HG02884 (cell line): ENCODE results near the gene RGCC.
"Not testable (repeated sequence)": the region's sequence is repeated elsewhere in the genome, so short reads cannot be mapped to it uniquely, and the experiment has no call there.

Source experiments
- ATAC-seq: cut with Tn5 transposase; IDR thresholded peaks from one replicate; pipeline ENCODE4 v1.9.1; 2021; ENCODE audit warnings: mild to moderate bottlenecking, moderate library complexity; ENCODE audit not compliant: unreplicated experiment

RGCC gene, protein sequence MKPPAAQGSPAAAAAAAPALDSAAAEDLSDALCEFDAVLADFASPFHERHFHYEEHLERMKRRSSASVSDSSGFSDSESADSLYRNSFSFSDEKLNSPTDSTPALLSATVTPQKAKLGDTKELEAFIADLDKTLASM

DNA sequence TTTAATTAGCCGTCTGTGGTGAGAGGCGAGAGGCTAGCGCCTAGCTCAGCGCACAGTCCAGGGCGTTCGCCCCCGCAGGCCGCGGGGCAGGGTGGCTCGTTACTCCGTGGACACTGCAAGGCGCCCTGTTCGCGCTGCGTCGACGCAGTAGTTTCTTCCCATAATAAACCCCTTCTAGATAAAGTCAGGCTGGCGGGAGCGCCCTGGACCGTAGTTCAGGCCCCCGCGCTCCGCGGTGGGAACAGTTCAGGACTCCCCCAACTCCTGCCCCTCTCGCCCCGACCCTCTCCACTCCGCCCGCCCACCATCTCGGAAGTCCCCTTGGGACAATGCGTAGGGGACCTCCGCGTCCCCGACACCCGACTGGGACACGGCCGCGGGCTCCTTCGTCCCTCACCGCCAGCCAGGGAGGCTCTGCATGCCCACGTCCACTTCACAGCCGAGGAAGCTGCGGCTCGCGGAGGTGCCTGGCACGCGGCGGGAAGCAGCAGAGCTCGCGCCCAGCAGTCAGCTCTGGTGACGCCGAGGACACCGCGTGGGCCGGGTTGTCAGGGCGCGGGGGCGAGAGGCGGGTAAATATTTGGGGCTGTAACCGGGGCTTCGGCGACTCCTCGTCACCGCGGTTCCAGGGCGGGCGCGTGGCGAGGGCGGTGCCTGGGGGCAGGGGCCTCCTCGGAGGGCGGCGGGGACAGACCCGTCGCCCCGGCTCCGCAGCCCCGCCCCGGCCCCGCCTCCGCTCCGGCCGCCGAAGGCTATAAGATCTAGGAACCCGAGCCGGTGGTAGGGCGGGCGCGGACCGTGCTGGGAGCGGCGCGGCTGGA lies at the start of gene RGCC:
TSS of gene RGCC (plus strand) at position 783 of the 821 bp plus-strand sequence. CDS start 158 bp downstream, outside the sequence.
- ATAC-seq = peak; percentile 61

DNA sequence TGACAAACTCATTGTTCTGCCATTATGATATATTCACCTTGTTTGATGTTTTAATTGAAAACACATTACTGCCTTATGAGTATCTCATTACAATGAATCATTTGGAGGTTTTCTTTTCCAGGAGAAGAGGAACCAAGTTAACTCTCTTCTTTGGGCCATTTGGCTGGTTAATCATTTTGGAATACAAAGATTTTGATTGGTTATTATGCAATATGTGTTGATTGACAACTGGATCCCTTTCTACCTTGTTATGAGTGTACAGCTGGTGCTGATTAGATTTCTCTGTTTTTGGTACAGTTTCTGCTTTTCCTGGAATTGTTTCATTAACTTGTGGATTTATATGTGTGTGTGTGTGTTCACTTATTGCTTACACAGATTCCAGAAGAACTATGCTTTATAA lies 49.2 kb upstream of the RGCC start:
- ATAC-seq = no peak

DNA sequence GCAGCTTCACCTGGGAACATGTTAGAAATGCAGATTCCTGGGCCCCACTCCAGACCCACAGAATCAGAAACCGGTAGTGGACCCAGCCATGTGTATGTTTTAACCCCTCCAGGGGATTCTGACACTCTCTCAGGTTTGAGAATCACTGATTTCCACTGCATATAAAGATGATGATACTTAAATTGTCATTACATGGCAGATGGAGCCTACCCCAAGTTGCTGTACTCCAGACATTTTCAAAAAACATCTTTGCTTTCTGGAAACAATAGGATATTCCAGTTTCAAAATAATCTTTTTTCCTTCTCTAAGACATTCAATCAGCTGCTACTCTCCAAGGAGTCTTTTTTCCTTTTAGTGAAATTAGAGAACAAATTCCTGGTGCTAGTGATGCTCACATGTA lies 48.6 kb upstream of the RGCC start:
- ATAC-seq = no peak

DNA sequence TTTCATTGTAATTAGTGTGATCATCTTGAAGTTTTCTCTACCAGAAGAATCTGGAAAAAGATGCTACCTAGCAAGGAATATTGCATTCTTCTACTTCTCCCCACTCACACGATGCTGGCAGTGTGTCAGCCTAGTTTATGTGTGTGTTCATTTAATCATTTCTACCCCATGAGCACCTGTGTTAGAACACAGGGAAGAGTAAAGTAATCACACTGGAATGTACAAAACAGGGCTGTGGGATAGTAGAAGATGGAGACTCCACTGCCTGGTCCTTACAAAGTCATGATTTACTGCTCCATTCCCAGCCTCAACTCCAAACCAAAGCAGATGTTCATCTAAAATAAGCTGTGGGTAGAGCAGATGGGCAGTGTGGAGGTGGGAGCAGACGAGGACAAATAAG lies 47.7 kb upstream of the RGCC start:
- no peak for ATAC-seq

DNA sequence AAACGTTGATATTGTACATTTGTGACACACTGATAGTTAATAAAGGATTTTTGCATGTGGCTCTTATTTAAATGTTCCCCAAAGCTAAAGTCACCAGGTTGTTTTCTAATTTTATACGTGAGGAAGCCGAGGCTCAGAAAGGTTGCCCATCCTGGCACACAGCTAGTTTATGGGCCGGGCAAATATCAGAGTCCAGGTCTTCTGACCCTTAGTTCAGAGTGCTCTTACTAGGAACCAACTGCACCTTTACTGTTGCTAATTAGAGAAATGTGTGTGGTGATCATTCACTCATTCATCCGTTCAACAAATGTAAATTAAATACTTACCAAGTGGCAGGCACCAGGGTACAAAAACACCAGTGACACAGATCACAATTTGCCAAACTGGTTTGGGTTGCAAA lies 46.3 kb upstream of the RGCC start:
- ATAC-seq = no peak

DNA sequence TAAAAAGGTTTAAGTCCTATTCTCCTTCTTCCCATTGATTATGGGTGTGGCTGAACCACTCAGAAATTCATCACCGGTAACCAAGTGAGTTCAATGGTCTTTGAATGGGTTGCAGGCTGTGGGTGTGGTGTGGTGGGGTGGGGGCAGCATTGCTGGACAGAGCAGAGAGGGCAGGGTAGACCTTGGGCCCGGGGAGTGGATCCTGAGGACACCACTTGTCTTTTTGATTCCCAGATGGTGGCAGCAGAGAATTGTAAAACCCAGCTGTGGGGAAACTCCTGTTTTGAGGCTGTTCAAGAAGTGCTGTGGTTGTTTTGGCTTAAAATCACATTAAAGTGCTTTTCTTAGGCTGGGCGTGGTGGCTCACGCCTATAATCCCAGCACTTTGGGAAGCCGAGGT lies 45.8 kb upstream of the RGCC start:
- ATAC-seq = no peak

DNA sequence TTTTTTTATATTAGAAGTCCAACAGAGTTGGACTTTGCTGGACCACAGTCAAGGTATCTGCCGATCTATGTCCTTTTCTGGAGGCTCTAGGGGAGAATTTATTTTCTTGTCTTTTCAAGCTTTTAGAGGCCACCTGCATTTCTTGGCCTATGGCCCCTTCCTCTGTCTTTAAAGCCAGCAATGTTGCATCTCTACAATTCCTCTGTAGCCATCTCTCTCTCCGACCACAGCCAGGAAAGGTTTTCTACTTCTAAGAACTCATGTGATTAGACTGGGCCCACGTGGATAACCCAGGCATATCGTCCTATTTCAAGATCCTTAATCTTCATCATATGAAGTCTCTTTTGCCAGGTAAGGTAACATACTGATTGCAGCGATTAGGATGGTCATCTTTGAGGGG lies 43.5 kb upstream of the RGCC start:
- ATAC-seq = no peak

DNA sequence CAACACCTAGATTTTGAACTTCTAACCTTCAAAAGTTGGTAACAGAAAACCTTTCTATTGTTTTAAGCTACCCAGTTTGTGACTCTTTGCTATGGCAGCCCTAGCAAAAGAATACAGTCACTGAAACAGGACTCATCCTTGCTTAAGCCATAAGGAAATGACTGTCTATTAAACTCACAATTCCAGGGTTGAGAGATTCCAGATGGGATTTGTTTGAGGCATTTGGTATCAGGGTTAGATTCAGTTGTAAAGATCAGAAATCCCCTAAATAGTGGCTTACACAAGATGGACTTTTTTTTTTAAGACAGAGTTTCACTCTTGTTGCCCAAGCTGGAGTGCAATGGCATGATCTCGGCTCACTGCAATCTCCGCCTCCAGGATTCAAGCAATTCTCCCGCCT lies 41.1 kb upstream of the RGCC start:
- no peak for ATAC-seq

DNA sequence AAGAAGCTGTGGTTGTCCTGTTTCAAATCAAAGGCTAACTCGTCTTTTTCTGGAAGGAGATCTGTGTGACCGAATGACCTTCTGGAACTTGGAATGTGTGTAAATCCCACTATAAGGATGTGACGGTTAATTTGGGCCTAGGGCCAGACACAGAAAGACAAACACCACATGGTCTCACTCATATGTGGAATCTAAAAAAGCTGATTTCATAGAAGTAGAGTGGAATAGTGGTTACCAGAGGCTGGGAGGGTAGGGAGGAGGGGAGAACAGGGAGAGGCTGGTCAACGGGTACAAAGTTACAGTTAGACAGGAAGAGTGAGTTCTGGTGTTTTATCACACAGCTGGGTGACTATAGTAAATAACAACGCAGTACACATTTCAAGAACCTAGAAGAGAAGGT lies 39.3 kb upstream of the RGCC start:
- no peak for ATAC-seq

DNA sequence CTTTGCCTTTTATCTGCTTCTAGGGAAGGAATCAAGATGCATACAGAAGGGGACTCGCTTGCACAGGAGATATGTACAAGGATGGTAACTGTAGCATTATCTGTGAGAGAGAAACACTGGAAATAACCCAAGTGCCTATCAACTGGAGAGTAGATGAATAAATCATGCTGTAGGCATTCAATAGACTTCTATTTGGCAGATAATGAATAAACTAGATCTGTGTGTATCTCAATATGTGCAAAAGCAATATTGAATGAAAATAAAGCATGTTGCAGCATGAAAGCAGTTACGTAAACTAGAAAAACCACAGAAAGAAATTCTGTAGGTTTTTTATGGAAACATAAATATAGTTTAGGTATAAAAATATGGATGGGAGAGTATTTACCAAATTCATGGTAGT lies 38.6 kb upstream of the RGCC start:
- ATAC-seq = no peak

DNA sequence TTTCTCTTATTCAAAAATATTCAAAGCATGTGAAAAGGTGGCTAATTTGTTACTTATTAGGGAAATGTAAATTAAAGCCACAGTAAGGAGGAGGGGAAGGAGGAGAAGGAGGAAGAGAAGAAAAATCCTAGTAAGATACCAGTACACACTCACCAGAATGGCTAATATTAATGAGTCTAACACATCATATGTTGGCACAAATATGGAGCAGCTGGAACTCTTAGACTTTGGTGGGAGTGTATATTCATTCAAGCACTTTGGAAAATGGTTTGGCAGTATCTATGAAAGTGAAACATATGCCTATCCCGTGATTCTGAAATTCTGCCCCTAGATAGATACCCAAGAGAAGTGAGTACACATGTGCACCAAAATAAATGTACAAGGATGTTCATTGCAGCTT lies 38.1 kb upstream of the RGCC start:
- ATAC-seq = no peak

DNA sequence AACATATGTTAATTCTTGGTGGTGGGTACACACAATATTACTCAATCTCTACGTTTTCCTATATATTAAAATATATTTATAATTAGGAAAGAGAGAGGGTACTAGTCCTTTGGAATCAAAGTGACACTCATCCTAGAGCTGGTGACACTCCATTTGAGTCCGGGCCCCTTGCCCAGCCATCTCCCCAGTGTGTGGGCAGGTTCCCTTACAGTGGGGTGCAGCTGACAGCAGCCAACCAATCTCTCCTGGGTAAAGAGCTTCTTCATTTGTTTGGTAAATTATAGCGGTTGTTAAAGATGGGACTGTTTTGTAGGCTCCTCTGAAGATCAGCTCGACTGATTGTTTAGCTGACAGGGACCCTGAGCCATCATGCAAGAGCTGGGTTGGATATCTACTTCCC lies 37.2 kb upstream of the RGCC start:
- no peak for ATAC-seq

DNA sequence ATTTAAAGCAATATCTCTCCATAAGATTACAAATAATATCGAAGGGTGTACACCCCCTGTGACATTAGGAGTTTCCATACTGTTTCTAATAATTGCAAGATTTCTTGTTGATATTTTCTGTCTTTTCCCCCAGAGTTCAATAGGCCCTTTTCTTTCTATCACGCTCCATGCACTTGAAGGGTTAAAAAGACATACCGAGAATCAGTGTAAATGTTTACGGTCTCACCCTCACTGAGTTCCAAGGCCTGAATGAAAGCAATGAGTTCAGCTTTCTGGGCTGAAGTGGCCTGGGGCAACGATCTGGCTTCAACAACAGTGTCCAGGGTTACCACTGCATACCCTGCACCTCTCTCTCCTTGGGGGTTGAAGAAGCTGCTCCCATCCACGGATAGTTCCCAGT lies 36.0 kb upstream of the RGCC start:
- not testable (repeated sequence) for ATAC-seq

DNA sequence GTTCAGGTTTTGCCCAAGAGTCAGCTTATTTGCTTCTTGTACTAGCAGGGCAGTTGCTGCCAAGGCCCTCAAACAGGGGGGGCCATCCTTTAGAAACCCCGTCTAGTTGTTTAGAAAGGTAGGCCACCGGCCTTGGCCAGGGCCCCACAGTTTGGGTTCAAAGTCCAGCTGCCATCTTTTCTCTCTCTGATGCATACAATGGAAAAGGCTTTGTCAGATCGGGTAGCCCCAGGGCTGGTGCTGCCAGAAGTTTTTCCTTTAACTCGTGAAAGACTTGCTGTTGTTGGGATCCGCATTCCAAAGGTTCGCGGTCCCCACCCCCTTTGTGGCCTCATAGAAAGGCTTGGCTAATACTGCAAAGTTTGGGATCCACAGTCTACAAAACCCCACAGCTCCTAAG lies 35.4 kb upstream of the RGCC start:
- ATAC-seq = not testable (repeated sequence)

DNA sequence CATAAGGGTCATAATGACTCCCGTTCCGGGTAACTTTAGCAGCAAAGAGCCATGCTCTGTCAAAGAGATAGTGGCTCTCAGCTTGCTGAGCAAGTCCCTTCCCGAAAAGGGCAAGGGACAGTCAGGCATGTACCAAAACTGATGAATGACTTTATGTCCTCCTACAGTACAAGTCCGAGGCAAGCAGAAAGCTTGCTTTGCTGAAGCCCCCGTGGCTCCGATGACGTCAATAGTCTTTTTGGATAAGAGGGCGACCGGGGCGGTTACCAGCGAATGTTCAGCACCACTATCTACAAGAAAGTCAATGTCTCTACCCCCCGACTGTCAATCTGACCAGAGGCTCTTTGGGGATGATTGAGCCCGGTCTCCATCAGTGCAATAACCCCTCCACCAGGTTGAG lies 34.1 kb upstream of the RGCC start:
- ATAC-seq = not testable (repeated sequence)

DNA sequence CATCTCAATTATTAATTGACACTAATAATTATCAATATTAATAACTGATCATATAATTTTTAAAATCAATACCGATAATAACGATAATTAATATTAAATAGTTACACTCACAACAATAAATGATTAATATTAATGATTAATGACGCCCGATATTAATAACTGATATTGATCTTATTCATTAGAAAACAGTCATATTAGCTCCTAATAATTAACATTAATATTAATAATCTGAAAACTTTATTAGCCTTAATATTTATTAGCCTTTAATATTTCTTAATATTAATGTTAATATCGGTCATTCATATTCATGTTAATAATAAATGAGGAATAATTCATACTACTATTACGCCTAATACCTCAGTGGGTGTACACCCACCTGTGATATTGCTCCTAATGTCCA lies 32.7 kb upstream of the RGCC start:
- not testable (repeated sequence) for ATAC-seq

DNA sequence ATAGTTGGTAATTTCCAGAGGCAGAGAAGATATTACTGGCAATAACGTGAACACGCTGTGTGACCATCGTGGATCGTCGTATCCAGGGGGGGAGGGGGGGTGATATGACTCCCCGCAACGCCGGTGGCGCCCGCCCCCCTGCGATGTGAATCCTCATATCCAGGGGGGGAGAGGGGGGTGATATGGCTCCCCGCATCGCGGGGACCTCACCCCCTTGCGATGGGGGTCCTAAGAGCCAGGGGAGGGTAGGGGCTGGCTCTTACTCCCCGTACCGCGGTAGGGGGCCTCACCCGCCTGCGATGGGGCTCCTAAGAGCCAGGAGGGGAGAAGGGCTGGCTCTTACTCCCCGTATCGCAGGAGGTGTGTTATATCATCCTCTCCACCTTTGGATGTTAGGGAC lies 31.3 kb upstream of the RGCC start:
- no peak for ATAC-seq

DNA sequence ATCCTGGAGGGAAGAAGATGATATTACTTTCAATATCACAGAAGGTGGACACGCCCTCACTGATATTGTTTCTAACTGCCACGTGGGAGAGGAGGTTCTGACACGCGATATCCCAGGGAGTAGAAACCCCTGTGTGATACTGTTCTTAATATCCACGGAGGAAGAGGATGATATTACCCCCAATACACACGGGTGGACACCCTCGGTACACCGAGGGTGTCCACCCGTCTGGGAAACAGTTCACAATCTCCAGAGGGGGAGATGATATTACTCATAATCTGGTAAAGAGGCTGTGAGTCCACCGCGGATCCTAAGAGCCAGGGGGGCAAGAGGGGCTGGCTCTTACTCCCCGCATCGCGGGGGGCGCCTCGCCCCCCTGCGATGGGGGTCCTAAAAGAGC lies 29.7 kb upstream of the RGCC start:
- no peak for ATAC-seq

DNA sequence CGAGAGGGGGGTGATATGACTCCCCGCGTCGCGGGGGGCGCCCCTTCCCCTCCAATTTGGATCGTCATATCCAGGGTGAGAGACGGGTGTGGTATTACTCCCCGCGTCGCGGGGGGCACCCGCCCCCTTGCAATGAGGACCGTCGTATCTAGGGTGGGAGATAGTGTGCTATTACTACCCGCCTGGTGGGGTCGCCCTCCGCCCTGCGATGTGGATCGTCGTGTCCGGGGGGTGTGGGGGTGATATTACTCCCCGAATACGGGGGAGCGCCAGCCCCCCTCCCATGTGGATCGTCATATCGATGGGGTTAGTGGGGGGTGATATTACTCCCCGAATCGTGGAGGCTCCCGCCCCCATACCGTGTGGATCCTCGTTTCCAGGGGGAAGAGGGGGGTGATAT lies 29.2 kb upstream of the RGCC start:
- ATAC-seq = no peak

DNA sequence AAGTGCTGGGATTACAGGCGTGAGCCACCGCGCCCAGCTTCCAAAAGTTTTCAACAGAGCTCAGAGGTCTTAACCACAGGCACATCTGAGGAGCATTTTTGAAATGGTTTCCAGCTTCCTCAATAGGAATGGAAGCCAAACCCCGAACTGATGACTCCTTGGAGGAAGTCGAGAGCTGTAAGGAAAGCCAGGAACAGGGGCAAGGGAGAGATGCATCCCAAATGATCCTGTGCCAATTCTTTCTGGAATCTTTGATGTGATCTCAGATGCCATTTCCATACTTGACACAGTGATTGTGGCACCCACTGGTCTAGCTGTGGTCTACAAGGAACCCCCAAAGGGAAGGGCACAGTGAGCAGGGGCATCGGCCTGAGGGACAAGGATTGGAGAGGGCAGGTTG lies 23.3 kb upstream of the RGCC start:
- not testable (repeated sequence) for ATAC-seq

DNA sequence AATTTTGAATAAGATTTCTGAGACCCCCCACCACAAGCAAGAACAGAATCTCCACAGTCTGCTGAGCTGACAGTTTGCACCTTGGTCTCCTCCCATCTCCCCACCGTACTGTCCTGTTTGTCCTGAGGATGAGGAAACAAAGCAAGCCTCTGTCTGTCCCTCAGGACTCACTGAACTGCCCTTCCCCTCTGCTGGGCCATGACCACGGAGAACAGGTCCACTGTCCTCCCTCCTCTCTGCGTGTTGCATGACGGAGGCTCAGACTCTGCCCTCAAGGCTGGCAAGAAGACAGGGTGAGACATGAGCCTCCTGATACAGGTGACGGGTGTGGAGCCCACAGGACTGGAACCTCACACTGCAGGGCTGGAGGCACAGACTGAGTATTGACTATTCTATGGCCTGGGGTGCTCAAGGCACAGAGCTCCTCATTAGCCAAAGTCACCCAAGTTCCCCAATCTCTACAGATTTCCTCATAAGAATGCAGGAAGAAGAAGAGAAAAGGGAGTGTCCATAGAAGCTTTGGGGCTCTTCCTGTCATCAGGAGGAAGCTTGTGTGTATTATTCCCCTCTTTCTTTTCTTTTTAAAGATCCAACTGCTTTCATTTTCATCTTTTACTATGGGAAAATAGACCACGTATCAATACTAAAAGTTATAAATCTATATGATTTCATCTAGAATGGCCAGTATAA lies 22.4 kb upstream of the RGCC start:
- no peak for ATAC-seq

DNA sequence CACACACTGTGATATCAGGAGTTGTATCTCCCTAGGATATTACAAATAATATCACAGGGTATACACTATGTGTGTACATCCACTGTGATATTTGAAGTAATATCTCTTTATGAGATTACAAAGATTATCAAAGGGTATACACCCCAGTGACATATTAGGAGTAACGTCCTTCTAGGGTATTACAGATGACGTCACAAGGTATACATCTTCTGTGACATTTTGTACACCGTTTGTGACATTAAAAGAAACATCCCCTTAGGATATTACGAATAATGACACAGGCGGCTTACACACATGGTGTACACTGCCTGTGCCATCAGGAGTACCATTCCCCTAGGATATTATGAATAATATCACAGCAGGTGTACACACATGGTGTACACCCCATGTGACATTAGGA lies 13.4 kb upstream of the RGCC start:
- ATAC-seq = no peak
